Measurements from ENCODE around the gene MTMR10.

MTMR10 gene

DNA sequence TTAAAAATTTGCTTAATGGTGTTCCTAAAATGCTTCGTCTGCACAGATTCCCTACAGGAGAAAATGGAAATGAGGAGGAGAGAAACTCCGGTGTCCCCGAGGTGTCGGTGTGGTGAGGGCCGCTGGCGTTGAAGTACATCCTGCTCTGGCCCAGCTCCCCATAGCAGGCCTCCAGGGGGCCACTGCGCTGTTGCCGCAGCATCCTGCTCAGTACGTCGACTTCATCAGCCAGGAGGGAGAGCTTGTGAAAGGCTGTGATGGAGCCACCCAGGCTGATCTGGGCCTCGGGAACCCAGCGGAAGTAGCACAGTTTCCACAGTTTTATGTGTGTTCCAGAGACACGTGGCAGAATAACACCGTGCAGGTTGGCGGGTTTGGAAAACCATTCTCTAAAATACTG is 49.9 kb downstream of the MTMR10 start:
- no peak overlapping the region for H3K4me2 ChIP-seq (ENCODE audit: low read depth, low read length)
- 0 out of 2 replicates have a peak, but pooled peaks cover 20% of the 10 kb centered on the region for H3K79me2 ChIP-seq (ENCODE audit: low read length)
- no peaks in the 10 kb centered on the region for H4K20me1 ChIP-seq (ENCODE audit: insufficient read depth, low read length)
- H3K9me3 ChIP-seq (replicated peaks; ENCODE audit: insufficient read depth, low read length), result no peaks in the 10 kb centered on the region
- H3K4me1 ChIP-seq (ENCODE audit: low read length), result no peaks in the 10 kb centered on the region
- peaks cover 4% of the 10 kb centered on the region for H3F3A ChIP-seq (ENCODE audit: insufficient read depth, low read length)
- no peak overlapping the region for H3K27ac ChIP-seq (ENCODE audit: low read length)
- no peak overlapping the region for H2AFZ ChIP-seq (ENCODE audit: low read length)
- no peak for DNase-seq
- H3K9ac ChIP-seq (ENCODE audit: low read length), result no peak overlapping the region
- H3K27me3 ChIP-seq (replicated peaks; ENCODE audit: insufficient read depth, low read length), result no peaks in the 10 kb centered on the region
- no peak for TF ChIP-seq EZH2 (optimal IDR thresholded peaks at IDR 0.05; ENCODE audit: low read depth, low read length)
- TF ChIP-seq EZH2phosphoT487 (IDR thresholded peaks at IDR 0.05; ENCODE audit: low read length), result no peak
- TF ChIP-seq, protein P1, sequence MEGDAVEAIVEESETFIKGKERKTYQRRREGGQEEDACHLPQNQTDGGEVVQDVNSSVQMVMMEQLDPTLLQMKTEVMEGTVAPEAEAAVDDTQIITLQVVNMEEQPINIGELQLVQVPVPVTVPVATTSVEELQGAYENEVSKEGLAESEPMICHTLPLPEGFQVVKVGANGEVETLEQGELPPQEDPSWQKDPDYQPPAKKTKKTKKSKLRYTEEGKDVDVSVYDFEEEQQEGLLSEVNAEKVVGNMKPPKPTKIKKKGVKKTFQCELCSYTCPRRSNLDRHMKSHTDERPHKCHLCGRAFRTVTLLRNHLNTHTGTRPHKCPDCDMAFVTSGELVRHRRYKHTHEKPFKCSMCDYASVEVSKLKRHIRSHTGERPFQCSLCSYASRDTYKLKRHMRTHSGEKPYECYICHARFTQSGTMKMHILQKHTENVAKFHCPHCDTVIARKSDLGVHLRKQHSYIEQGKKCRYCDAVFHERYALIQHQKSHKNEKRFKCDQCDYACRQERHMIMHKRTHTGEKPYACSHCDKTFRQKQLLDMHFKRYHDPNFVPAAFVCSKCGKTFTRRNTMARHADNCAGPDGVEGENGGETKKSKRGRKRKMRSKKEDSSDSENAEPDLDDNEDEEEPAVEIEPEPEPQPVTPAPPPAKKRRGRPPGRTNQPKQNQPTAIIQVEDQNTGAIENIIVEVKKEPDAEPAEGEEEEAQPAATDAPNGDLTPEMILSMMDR (IDR thresholded peaks at IDR 0.05; ENCODE audit: low read length), result no peak
- H3K36me3 ChIP-seq (replicated peaks; ENCODE audit: insufficient read depth, low read length), result peaks cover 25% of the 10 kb centered on the region
- H3K9me2 ChIP-seq (replicated peaks; ENCODE audit: insufficient read depth, low read length), result no peaks in the 10 kb centered on the region
- H3K4me3 ChIP-seq (ENCODE audit: low read length), result no peak overlapping the region

DNA sequence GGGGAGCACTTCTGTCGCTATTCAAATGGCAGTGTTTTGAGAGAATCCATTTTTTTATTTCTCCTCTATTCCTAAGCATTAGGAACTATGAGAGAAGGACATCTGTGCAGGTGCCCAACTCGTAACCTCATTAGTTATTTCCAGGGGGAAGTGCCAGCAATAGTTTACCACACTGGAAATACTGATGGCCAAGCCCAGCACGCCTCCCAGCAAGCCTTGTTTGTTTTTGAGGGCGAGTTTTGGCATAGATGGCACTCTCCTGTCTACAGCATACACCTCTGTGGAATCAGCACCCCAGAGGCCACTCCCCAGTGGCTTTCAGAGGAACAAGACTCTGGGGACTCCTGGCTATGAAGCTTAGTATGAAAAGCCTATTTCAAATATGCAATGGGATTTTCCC is 51.1 kb downstream of the MTMR10 start:
- peaks cover 23% of the 10 kb centered on the region for H3K36me3 ChIP-seq (replicated peaks; ENCODE audit: insufficient read depth, low read length)
- TF ChIP-seq, protein P1 (IDR thresholded peaks at IDR 0.05; ENCODE audit: low read length), result no peak
- no peak for TF ChIP-seq EZH2phosphoT487 (IDR thresholded peaks at IDR 0.05; ENCODE audit: low read length)
- no peak for TF ChIP-seq EZH2 (optimal IDR thresholded peaks at IDR 0.05; ENCODE audit: low read depth, low read length)
- peaks cover 9% of the 10 kb centered on the region for H3F3A ChIP-seq (ENCODE audit: insufficient read depth, low read length)
- H3K9me3 ChIP-seq (replicated peaks; ENCODE audit: insufficient read depth, low read length), result no peaks in the 10 kb centered on the region
- H3K4me3 ChIP-seq (ENCODE audit: low read length), result no peak overlapping the region
- no peaks in the 10 kb centered on the region for H3K9me2 ChIP-seq (replicated peaks; ENCODE audit: insufficient read depth, low read length)
- H3K27ac ChIP-seq (ENCODE audit: low read length), result no peak overlapping the region
- H3K9ac ChIP-seq (ENCODE audit: low read length), result no peak overlapping the region
- no peaks in the 10 kb centered on the region for H3K4me1 ChIP-seq (ENCODE audit: low read length)
- H3K4me2 ChIP-seq (ENCODE audit: low read depth, low read length), result no peak overlapping the region
- H2AFZ ChIP-seq (ENCODE audit: low read length), result no peak overlapping the region
- H3K79me2 ChIP-seq (ENCODE audit: low read length), result 0 out of 2 replicates have a peak, but pooled peaks cover 12% of the 10 kb centered on the region
- no peaks in the 10 kb centered on the region for H4K20me1 ChIP-seq (ENCODE audit: insufficient read depth, low read length)
- H3K27me3 ChIP-seq (replicated peaks; ENCODE audit: insufficient read depth, low read length), result no peaks in the 10 kb centered on the region
- DNase-seq, result no peak

DNA sequence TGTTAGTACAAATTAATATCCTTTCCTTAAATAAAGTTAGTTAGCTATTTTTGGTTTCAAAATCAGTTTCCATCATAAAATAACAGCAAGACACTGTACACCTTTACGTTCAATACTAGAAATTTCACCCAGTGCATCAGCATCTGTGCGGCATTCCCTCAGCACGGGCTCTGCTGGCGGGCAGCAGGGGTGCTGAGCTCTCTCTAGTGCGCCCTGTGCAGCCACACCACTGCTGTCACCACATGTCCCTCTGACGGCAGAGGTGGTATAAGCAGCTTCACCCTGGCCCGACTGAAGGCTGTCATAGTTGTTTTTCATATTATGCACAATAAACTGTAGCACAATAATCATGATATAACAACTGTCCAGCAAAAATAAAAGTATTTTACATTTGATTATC is 52.3 kb downstream of the MTMR10 start:
- Histone ChIP-seq H4K20me1 (ENCODE audit: insufficient read depth, low read length) (no peaks in the 10 kb centered on the region), H3K4me1 (ENCODE audit: low read length) (no peaks in the 10 kb centered on the region), H3F3A (ENCODE audit: insufficient read depth, low read length) (peaks cover 12% of the 10 kb centered on the region), H2AFZ (ENCODE audit: low read length) (no peak overlapping the region), H3K9me2 (replicated peaks; ENCODE audit: insufficient read depth, low read length) (no peaks in the 10 kb centered on the region), H3K36me3 (replicated peaks; ENCODE audit: insufficient read depth, low read length) (peaks cover 23% of the 10 kb centered on the region), H3K9me3 (replicated peaks; ENCODE audit: insufficient read depth, low read length) (no peaks in the 10 kb centered on the region), H3K4me2 (ENCODE audit: low read depth, low read length) (no peak overlapping the region), H3K27ac (ENCODE audit: low read length) (no peak overlapping the region), H3K79me2 (ENCODE audit: low read length) (0 out of 2 replicates have a peak, but pooled peaks cover 12% of the 10 kb centered on the region), H3K9ac (ENCODE audit: low read length) (no peak overlapping the region), H3K27me3 (replicated peaks; ENCODE audit: insufficient read depth, low read length) (no peaks in the 10 kb centered on the region), H3K4me3 (ENCODE audit: low read length) (no peak overlapping the region)
- TF ChIP-seq, protein P1 (IDR thresholded peaks at IDR 0.05; ENCODE audit: low read length), result no peak
- TF ChIP-seq EZH2phosphoT487 (IDR thresholded peaks at IDR 0.05; ENCODE audit: low read length) (no peak), EZH2 (optimal IDR thresholded peaks at IDR 0.05; ENCODE audit: low read depth, low read length) (no peak)
- DNase-seq, result no peak
